Spleen (tissue), 11 donors: ENCODE results near the gene TM7SF3. TPM values are rescaled to one million over a fixed set of nuclear protein-coding genes. Genes with fewer than 3 reads are reported as not detected.

Source experiments
- DNase-seq: peaks from one replicate; pipeline ENCODE4 v3.0.0-alpha.2; 2020
- H3K27ac ChIP-seq, 8 donors: fragments of 200-600 bp; sonication (generic) in 7 of 8; 1 replicate in 4 of 8; 2 replicates in 4 of 8; pipeline versions ENCODE4 v1.5.0 to v1.8.0; 2016 to 2021; ENCODE audit warnings: inconsistent platforms in 4 of 8, mild to moderate bottlenecking in 4 of 8, moderate library complexity in 1 of 8
- H3K27me3 ChIP-seq, 7 donors: fragments of 200-600 bp; sonication (generic) in 6 of 7; replicated peaks in 1 of 7; 1 replicate in 4 of 7; 2 replicates in 3 of 7; pipeline versions ENCODE4 v1.5.0 to v1.8.0; 2016 to 2021; ENCODE audit warnings: inconsistent platforms in 3 of 7, mild to moderate bottlenecking in 1 of 7
- H3K36me3 ChIP-seq, 6 donors: fragments of 200-600 bp; sonication (generic) in 5 of 6; 1 replicate in 4 of 6; 2 replicates in 2 of 6; pipeline versions ENCODE4 v1.5.0 to v1.8.0; 2016 to 2021; ENCODE audit warnings: inconsistent platforms in 2 of 6
- H3K4me1 ChIP-seq, 6 donors: fragments of 200-600 bp; sonication (generic) in 5 of 6; 1 replicate in 3 of 6; 2 replicates in 3 of 6; pipeline versions ENCODE4 v1.5.0 to v1.8.0; 2016 to 2021; ENCODE audit warnings: inconsistent platforms in 3 of 6
- H3K4me3 ChIP-seq, 8 donors: fragments of 200-600 bp; sonication (generic) in 7 of 8; 1 replicate in 4 of 8; 2 replicates in 4 of 8; pipeline versions ENCODE4 v1.5.0 to v1.8.0; 2016 to 2021; ENCODE audit warnings: inconsistent platforms in 4 of 8, mild to moderate bottlenecking in 4 of 8, moderate library complexity in 2 of 8
- H3K9me3 ChIP-seq, 8 donors: fragments of 200-600 bp; sonication (generic) in 7 of 8; 1 replicate in 4 of 8; 2 replicates in 4 of 8; pipeline versions ENCODE4 v1.5.0 to v1.8.0; 2016 to 2021; ENCODE audit warnings: inconsistent platforms in 4 of 8
- CTCF ChIP-seq, 11 experiments: fragments of 200-600 bp in 7 of 11; fragments of 450-650 bp in 4 of 11; sonication (generic) in 4 of 11; IDR thresholded peaks in 8 of 11; conservative IDR thresholded peaks in 3 of 11; 1 replicate in 7 of 11; 2 replicates in 4 of 11; pipeline versions ENCODE4 v1.4.0 to v1.8.0; 2016 to 2021; ENCODE audit warnings: antibody characterized with exemption in 11 of 11, inconsistent platforms in 4 of 11, mild to moderate bottlenecking in 1 of 11
- POLR2A ChIP-seq, 3 donors: fragments of 450-650 bp; IDR thresholded peaks; one replicate each; pipeline ENCODE4 v1.5.1; 2017; ENCODE audit warnings: antibody characterized with exemption in 3 of 3, mild to moderate bottlenecking in 1 of 3
- POLR2AphosphoS5 ChIP-seq, 3 donors: sonication (generic); formaldehyde crosslinking; IDR thresholded peaks; one replicate each; pipeline ENCODE4 v1.5.1; 2017; ENCODE audit warnings: antibody characterized with exemption in 3 of 3
- WGBS, 5 donors: extraction: QIAGEN DNeasy Blood & Tissue Kit in 3 of 5; methylation state at CpG; one replicate each; pipeline versions ENCODE4 v1.1.5 to v1.1.7; 2013 to 2018; 5-methylcytosine and 5-hydroxymethylcytosine counted together
- intact Hi-C: fragments of 100-400 bp; cut with DNase I; formaldehyde crosslinking; loops from one replicate; pipeline ENCODE4 v1.15.0; 2023; ENCODE audit warnings: low total_unique reads
- polyA plus RNA-seq, 3 donors: library from polyadenylated mRNA; stranded (reverse); fragments of 200-250 nt; gene quantifications; one replicate each; pipeline ENCODE4 v1.2.1, GENCODE V29; 2013
- total RNA-seq, 7 donors: library from RNA; depleted of rRNA in 3 of 7; stranded (reverse); fragments of >200 nt in 3 of 7; fragmentation: NEBNext Ultra II Directional in 4 of 7; extraction: Animal tissue kit (Norgen Biotek cat#: 25700) in 4 of 7; gene quantifications; one replicate each; pipeline versions ENCODE4 v1.1.0 to v1.2.1, GENCODE V29; 2016 to 2021
- donor health status: healthy with polysubstance abuse.
- donor health status: DM: no; HTN: no; CAD: no; lungs with moderate emphysema.
- donor health status: DM: no; HTN: no; CAD: no.
- donor health status: Bipolar disorder and iron deficiency.
- donor health status: healthy.
- donor health status: DM: no; HTN: no; CAD: no.
- donor health status: DM: yes; HTN: yes; CAD: no.

TM7SF3 gene
- total and polyA plus RNA-seq, 10 donors: 12.2 to 88.7 (median 40.6) TPM

GRCh38 chr12:26937863-26938700, 76.1 kb downstream of the TM7SF3 start, which contains the start of the genes FGFR1OP2 and INTS13:
FGFR1OP2 (plus strand) TSS chr12:26938470; CDS start chr12:26954159, 15,689 bp downstream.
INTS13 (minus strand) TSS chr12:26937981; CDS start chr12:26936803, 1,178 bp downstream.
- intact Hi-C loops: loop anchor here (10.0 kb wide), 1 partner anchor 83 kb away; no protein-coding TSS in a partner anchor
- DNase-seq: peak; percentile 99
- Histone ChIP-seq H3K27me3 (no peaks in the 10 kb centered on the region), H3K36me3 (peaks cover 0 to 17% (median 0%) of the 10 kb centered on the region in 6 donors), H3K27ac (peak within 1 kb of the TSS; percentile 89 to 98 (median 96)), H3K4me1 (peaks cover 42 to 89% (median 64%) of the 10 kb centered on the region in 6 donors), H3K4me3 (peak within 1 kb of the TSS; percentile 74 to 91 (median 82)), H3K9me3 (no peaks in the 10 kb centered on the region)
- peak; percentile 97 to 99 (median 98) for TF ChIP-seq POLR2AphosphoS5 (IDR thresholded peaks at IDR 0.05)
- peak; percentile 76 to 91 (median 87) for TF ChIP-seq POLR2A (IDR thresholded peaks at IDR 0.05)
- peak in 4 of 11 experiments; percentile 24 to 64 (median 44) for TF ChIP-seq CTCF (IDR thresholded peaks at IDR 0.05 in 8 of 11, conservative IDR thresholded peaks at IDR 0.05 in 3 of 11)
- 0 to 1% (median 0%) methylated on average over 37 to 69 of the region's 69 CpGs for WGBS, 5 donors

- intact Hi-C loops: loop anchor here (10.0 kb wide), 1 partner anchor 83 kb away; no protein-coding TSS in a partner anchor
- Histone ChIP-seq H3K4me1 (peaks cover 42 to 89% (median 58%) of the 10 kb centered on the region in 6 donors), H3K27ac (peak overlapping the region; percentile 89 to 98 (median 96)), H3K4me3 (peak overlapping the region; percentile 74 to 91 (median 82)), H3K27me3 (no peaks in the 10 kb centered on the region), H3K9me3 (no peaks in the 10 kb centered on the region), H3K36me3 (peaks cover 0 to 24% (median 3%) of the 10 kb centered on the region in 6 donors)
- no peak for TF ChIP-seq POLR2A (IDR thresholded peaks at IDR 0.05)
- TF ChIP-seq CTCF (IDR thresholded peaks at IDR 0.05 in 8 of 11, conservative IDR thresholded peaks at IDR 0.05 in 3 of 11): no peak
- TF ChIP-seq POLR2AphosphoS5 (IDR thresholded peaks at IDR 0.05): no peak
- WGBS, 5 donors: 0 to 2% (median 1%) methylated on average over 10 of the region's 10 CpGs
- DNase-seq: no peak
Measured at GRCh38 chr12:26937443-26937862, 76.7 kb downstream of the TM7SF3 start.

- H3K27ac ChIP-seq: peak overlapping the region; percentile 89 to 98 (median 96)
- intact Hi-C loops: loop anchor here (10.0 kb wide), 1 partner anchor 82 kb away; no protein-coding TSS in a partner anchor
- no peaks in the 10 kb centered on the region for H3K9me3 ChIP-seq
- WGBS, 5 donors: 9 to 13% (median 10%) methylated on average over 8 of the region's 8 CpGs
- no peaks in the 10 kb centered on the region for H3K27me3 ChIP-seq
- H3K4me1 ChIP-seq: peaks cover 37 to 88% (median 52%) of the 10 kb centered on the region in 6 donors
- H3K36me3 ChIP-seq: peaks cover 0 to 30% (median 4%) of the 10 kb centered on the region in 6 donors
- TF ChIP-seq POLR2AphosphoS5 (IDR thresholded peaks at IDR 0.05): no peak
- TF ChIP-seq CTCF (IDR thresholded peaks at IDR 0.05 in 8 of 11, conservative IDR thresholded peaks at IDR 0.05 in 3 of 11): no peak
- no peak for TF ChIP-seq POLR2A (IDR thresholded peaks at IDR 0.05)
- no peak for DNase-seq
- H3K4me3 ChIP-seq: peak overlapping the region; percentile 74 to 91 (median 82)
Measured at GRCh38 chr12:26936559-26937442, 77.4 kb downstream of the TM7SF3 start.
